ENCODE measurements around the gene SSBP3. TPM values are rescaled to one million over a fixed set of nuclear protein-coding genes. Genes with fewer than 3 reads are reported as not detected.

Gene SSBP3
- total RNA-seq, 1 donor from 2014 or later = 70.7 TPM

GRCh38 chr1:54442185-54442584 lies 36.0 kb upstream of the SSBP3 start:
- Histone ChIP-seq H3K27me3 (no peaks in the 10 kb centered on the region), H3K4me3 (no peak overlapping the region), H3K4me1 (no peaks in the 10 kb centered on the region), H3K27ac (no peak overlapping the region), H3K9me3 (no peaks in the 10 kb centered on the region), H3K36me3 (no peaks in the 10 kb centered on the region)
- TF ChIP-seq POLR2A (IDR thresholded peaks at IDR 0.05) (no peak), CTCF (IDR thresholded peaks at IDR 0.05) (no peak), POLR2AphosphoS5 (IDR thresholded peaks at IDR 0.05; ENCODE audit: insufficient read depth in 1 of 2, low read depth in 1 of 2) (no peak)
- no peak for DNase-seq (ENCODE audit: extremely low spot score in 2 of 2)
- intact Hi-C loops (cut with DNase I) = no loop called here

GRCh38 chr1:54439550-54440223 lies 33.5 kb upstream of the SSBP3 start:
- Histone ChIP-seq H3K36me3 (no peaks in the 10 kb centered on the region), H3K9me3 (no peaks in the 10 kb centered on the region), H3K27me3 (no peaks in the 10 kb centered on the region), H3K27ac (no peak overlapping the region), H3K4me1 (no peaks in the 10 kb centered on the region), H3K4me3 (no peak overlapping the region)
- DNase-seq (ENCODE audit: extremely low spot score in 2 of 2) = no peak
- TF ChIP-seq CTCF (IDR thresholded peaks at IDR 0.05) (no peak), POLR2A (IDR thresholded peaks at IDR 0.05) (no peak), POLR2AphosphoS5 (IDR thresholded peaks at IDR 0.05; ENCODE audit: insufficient read depth in 1 of 2, low read depth in 1 of 2) (no peak)
- intact Hi-C loops (cut with DNase I) = no loop called here

- Histone ChIP-seq H3K27me3 (no peaks in the 10 kb centered on the region), H3K9me3 (no peaks in the 10 kb centered on the region), H3K4me3 (no peak overlapping the region), H3K27ac (no peak overlapping the region), H3K4me1 (no peaks in the 10 kb centered on the region), H3K36me3 (no peaks in the 10 kb centered on the region)
- intact Hi-C loops (cut with DNase I) = no loop called here
- no peak for TF ChIP-seq POLR2A (IDR thresholded peaks at IDR 0.05)
- no peak for TF ChIP-seq POLR2AphosphoS5 (IDR thresholded peaks at IDR 0.05; ENCODE audit: insufficient read depth in 1 of 2, low read depth in 1 of 2)
- TF ChIP-seq CTCF (IDR thresholded peaks at IDR 0.05) = no peak
- DNase-seq (ENCODE audit: extremely low spot score in 2 of 2) = no peak
These were observed 31.6 kb upstream of the SSBP3 start for GRCh38 chr1:54437783-54438182.

GRCh38 chr1:54436826-54437225 lies 30.6 kb upstream of the SSBP3 start:
- no peaks in the 10 kb centered on the region for H3K9me3 ChIP-seq
- intact Hi-C loops (cut with DNase I) = no loop called here
- H3K4me1 ChIP-seq = no peaks in the 10 kb centered on the region
- H3K27me3 ChIP-seq = no peaks in the 10 kb centered on the region
- H3K4me3 ChIP-seq = no peak overlapping the region
- TF ChIP-seq POLR2A (IDR thresholded peaks at IDR 0.05) (no peak), POLR2AphosphoS5 (IDR thresholded peaks at IDR 0.05; ENCODE audit: insufficient read depth in 1 of 2, low read depth in 1 of 2) (no peak), CTCF (IDR thresholded peaks at IDR 0.05) (no peak)
- DNase-seq (ENCODE audit: extremely low spot score in 2 of 2) = no peak
- H3K36me3 ChIP-seq = no peaks in the 10 kb centered on the region
- H3K27ac ChIP-seq = no peak overlapping the region

GRCh38 chr1:54429838-54430237 lies 23.6 kb upstream of the SSBP3 start:
- Histone ChIP-seq H3K27me3 (no peaks in the 10 kb centered on the region), H3K4me3 (no peak overlapping the region), H3K27ac (no peak overlapping the region), H3K4me1 (no peaks in the 10 kb centered on the region), H3K36me3 (no peaks in the 10 kb centered on the region), H3K9me3 (no peaks in the 10 kb centered on the region)
- intact Hi-C loops (cut with DNase I) = no loop called here
- TF ChIP-seq POLR2A (IDR thresholded peaks at IDR 0.05) (no peak), CTCF (IDR thresholded peaks at IDR 0.05) (no peak)
- DNase-seq (ENCODE audit: extremely low spot score in 2 of 2) = no peak
